NCI-H1092 treated with DMSO at 0.1 percent for 48 hours (cell line): ENCODE measurements around the gene FOLR2.
"Not testable (repeated sequence)": the region's sequence is repeated elsewhere in the genome, so short reads cannot be mapped to it uniquely, and the experiment has no call there.

Experiments
- DNase-seq: peaks from one replicate; lab custom pipeline; 2025; lab: John Stamatoyannopoulos, UW

The FOLR2 gene

DNA sequence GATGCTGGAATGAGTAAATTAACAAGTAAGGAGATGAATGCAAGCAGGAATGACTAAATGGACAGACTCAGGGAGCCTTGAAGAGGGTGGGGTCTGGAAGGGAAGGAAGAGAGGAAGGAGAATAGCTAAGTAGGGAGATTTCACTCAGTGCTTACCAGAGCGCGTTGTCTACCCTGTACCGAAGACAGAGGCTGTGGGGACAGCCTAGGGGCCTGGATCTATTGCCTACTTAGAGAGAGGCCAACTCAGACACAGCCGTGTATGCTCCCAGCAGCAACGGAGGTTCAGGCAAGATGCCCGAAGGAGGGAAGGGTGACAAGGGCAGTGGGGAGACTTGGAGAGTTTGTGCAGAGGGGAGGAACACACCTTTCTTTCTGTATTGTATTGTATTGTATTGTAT, at the start of gene FOLR2:
Gene FOLR2 (plus strand): TSS at position 157 of the 400 bp plus-strand sequence. CDS start 1,791 bp downstream, outside the sequence.
- DNase-seq, result no peak

- DNase-seq, result not testable (repeated sequence)
These were observed 47.5 kb upstream of the FOLR2 start for GRCh38 chr11:72169046-72169555.

- not testable (repeated sequence) for DNase-seq
These were observed 46.8 kb upstream of the FOLR2 start for GRCh38 chr11:72169754-72170153.

GRCh38 chr11:72172043-72172442, 44.6 kb upstream of the FOLR2 start:
- not testable (repeated sequence) for DNase-seq

- DNase-seq, result no peak
These were observed 43.3 kb upstream of the FOLR2 start for GRCh38 chr11:72173291-72173690.

DNA sequence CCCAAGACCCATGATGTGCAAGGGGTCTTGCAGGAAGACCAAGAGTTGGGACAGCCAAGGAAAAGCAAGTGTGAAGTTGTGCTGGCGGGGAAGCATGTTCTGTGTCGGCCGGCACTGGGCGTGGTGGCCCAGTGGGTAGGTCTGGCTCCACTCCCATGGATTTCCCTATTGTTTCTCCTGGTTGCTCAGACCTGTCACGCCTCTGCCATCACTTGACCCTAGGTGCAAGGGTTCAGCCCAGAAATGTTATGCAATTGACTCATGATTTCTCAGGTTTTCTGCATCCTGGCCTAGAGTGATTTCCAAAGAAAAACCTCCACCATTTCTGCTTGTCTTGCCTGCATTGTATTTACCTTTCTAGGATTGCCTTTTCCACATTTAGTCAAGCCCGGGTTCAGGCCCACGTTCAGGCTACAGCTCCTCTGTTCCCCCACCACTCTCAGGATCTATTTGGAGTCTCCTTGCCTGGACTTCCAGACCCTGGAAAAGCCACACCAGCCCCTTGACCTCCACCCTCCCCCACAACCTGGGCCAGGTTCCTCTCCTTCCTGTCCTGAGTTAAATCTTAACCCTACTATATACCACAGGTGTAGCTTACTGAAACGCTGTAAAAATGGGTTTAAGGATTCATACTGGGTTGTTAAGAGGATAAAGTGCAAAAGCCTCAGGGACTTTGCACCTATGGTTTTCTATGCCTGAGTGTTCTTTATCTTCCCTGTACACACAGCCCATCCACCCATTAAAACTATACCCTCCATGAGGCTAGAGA, 42.1 kb upstream of the FOLR2 start:
- no peak for DNase-seq

- DNase-seq, result no peak
These were observed 38.9 kb upstream of the FOLR2 start for GRCh38 chr11:72177656-72178055.

- no peak for DNase-seq
These were observed 37.4 kb upstream of the FOLR2 start for GRCh38 chr11:72179049-72179803.

GRCh38 chr11:72179804-72180396, 36.7 kb upstream of the FOLR2 start:
- DNase-seq, result no peak

- not testable (repeated sequence) for DNase-seq
These were observed 35.6 kb upstream of the FOLR2 start for GRCh38 chr11:72180892-72181552.

- not testable (repeated sequence) for DNase-seq
These were observed 35.0 kb upstream of the FOLR2 start for GRCh38 chr11:72181553-72181958.

- DNase-seq, result no peak
These were observed 28.3 kb upstream of the FOLR2 start for GRCh38 chr11:72188267-72188666.

GRCh38 chr11:72189455-72190250, 26.9 kb upstream of the FOLR2 start:
- peak; percentile 89 for DNase-seq

DNA sequence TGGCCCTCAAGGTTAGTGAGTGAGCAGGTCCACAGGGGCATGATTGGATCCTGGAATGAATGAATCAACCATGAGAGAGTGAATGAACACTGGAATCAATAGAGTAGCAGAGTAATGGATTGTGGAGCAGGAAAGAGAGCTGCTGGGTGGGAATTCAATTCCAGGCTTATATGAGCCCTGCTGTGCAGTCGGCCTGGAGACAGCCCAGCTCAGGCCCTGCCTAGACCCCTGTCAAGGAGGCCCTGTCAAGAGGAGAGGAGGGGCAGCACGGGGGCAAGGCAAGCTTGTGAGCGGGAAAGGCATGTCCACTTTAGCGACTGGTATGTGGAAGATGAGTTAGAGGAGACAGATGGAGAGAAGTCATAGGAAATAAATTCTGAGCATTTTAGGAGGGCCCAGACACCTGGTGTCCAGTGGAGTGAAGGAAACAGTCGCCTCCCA, 25.9 kb upstream of the FOLR2 start:
- DNase-seq, result no peak

GRCh38 chr11:72191961-72192381, 24.6 kb upstream of the FOLR2 start, which contains the start of gene FOLR1:
TSS of gene FOLR1 (plus strand) at chr11:72192140. CDS start at chr11:72192174, 34 bp downstream.
- DNase-seq, result no peak

GRCh38 chr11:72195518-72196270, 20.9 kb upstream of the FOLR2 start:
- DNase-seq, result no peak

- DNase-seq, result not testable (repeated sequence)
These were observed 15.1 kb upstream of the FOLR2 start for GRCh38 chr11:72201445-72201844.

DNA sequence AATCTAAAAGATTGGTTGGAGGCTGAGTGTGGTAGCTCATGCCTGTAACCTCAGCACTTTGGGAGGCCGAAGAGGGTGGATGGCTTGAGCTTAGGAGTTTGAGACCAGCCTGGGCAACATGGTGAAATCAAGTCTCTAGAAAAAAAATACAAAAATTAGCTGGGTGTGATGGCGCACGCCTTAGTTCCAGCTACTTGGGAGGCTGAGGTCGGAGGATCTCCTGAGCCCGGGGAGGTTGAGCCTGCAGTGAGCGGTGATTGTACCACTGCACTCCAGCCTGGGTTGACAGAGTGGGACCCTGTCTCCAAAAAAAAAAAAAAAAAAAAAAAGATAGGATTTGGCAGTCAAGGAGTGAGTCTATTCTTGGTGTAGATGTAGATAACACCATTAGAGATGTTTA, 14.0 kb upstream of the FOLR2 start:
- DNase-seq, result no peak

GRCh38 chr11:72203163-72203562, 13.4 kb upstream of the FOLR2 start:
- DNase-seq, result no peak

DNA sequence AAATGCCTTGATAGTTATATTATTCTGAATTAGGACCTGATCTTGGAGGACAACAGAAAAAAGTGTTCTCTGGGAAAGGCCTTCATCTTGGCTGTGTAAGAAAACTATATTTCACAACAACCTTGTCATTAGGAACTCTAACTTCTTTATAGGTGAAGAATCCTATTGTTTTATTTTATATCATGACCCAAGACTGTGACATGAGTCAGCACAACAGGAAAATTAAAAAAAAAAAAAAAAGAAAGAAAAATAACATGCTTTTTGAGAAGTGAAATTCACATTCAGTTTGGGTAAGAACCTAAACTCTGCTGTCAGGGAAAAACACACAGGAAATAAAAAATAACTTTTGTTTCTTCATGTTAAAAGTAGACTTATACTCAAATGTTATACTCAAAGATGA, 11.7 kb upstream of the FOLR2 start:
- no peak for DNase-seq
